Measurements from ENCODE around the gene STX8. TPM values are rescaled to one million over a fixed set of nuclear protein-coding genes. Genes with fewer than 3 reads are reported as not detected.
"Not testable (repeated sequence)": the region's sequence is repeated elsewhere in the genome, so short reads cannot be mapped to it uniquely, and the experiment has no call there.

Gene STX8
- total and polyA plus RNA-seq, 7 donors = 40.4 to 104 (median 72.6) TPM

DNA sequence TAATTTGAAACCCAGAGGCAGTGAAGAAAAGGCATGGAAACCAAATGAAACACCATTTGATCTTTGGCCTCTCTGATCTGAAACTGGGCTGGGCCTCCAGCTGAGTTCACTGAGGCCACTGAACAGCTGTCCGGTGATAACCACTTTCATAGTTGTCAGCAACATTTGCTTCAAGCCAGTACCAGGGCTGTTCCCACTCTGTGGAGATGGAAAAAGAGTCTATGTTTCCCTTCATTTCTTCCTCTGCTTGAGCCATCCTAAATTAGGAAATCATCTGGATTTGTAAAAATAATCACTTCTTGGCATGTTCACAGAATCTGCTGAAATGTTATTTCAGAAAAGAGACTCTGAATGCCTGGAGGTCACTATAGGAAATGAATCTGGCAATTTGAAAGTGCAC, 119.3 kb downstream of the STX8 start:
- H3K27ac ChIP-seq = peak overlapping the region in 1 of 4 donors; percentile 17
- no peaks in the 10 kb centered on the region for H3K36me3 ChIP-seq
- no peak overlapping the region for H3K4me3 ChIP-seq
- no peaks in the 10 kb centered on the region for H3K27me3 ChIP-seq
- TF ChIP-seq EP300 (IDR thresholded peaks at IDR 0.05) (no peak), POLR2A (IDR thresholded peaks at IDR 0.05) (no peak), POLR2AphosphoS5 (IDR thresholded peaks at IDR 0.05) (no peak)
- TF ChIP-seq, protein P1, sequence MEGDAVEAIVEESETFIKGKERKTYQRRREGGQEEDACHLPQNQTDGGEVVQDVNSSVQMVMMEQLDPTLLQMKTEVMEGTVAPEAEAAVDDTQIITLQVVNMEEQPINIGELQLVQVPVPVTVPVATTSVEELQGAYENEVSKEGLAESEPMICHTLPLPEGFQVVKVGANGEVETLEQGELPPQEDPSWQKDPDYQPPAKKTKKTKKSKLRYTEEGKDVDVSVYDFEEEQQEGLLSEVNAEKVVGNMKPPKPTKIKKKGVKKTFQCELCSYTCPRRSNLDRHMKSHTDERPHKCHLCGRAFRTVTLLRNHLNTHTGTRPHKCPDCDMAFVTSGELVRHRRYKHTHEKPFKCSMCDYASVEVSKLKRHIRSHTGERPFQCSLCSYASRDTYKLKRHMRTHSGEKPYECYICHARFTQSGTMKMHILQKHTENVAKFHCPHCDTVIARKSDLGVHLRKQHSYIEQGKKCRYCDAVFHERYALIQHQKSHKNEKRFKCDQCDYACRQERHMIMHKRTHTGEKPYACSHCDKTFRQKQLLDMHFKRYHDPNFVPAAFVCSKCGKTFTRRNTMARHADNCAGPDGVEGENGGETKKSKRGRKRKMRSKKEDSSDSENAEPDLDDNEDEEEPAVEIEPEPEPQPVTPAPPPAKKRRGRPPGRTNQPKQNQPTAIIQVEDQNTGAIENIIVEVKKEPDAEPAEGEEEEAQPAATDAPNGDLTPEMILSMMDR (IDR thresholded peaks at IDR 0.05) = no peak
- no peak for DNase-seq
- WGBS, 2 donors = 11 to 39% methylated on average over 1 of the region's 1 CpG
- intact Hi-C loops (cut with DNase I) = no loop called here
- no peaks in the 10 kb centered on the region for H3K9me3 ChIP-seq
- H3K4me1 ChIP-seq = no peaks in the 10 kb centered on the region

GRCh38 chr17:9451934-9452333, 123.7 kb downstream of the STX8 start:
- no peaks in the 10 kb centered on the region for H3K9me3 ChIP-seq
- H3K27me3 ChIP-seq = no peaks in the 10 kb centered on the region
- TF ChIP-seq EP300 (IDR thresholded peaks at IDR 0.05) (no peak), POLR2A (IDR thresholded peaks at IDR 0.05) (no peak), POLR2AphosphoS5 (IDR thresholded peaks at IDR 0.05) (no peak)
- TF ChIP-seq, protein P1 (IDR thresholded peaks at IDR 0.05) = no peak
- WGBS, 2 donors = 93 to 96% methylated on average over 1 of the region's 1 CpG
- no peaks in the 10 kb centered on the region for H3K4me1 ChIP-seq
- H3K4me3 ChIP-seq = no peak overlapping the region
- no peak for DNase-seq
- no peak overlapping the region for H3K27ac ChIP-seq
- H3K36me3 ChIP-seq = no peaks in the 10 kb centered on the region
- intact Hi-C loops (cut with DNase I) = no loop called here

DNA sequence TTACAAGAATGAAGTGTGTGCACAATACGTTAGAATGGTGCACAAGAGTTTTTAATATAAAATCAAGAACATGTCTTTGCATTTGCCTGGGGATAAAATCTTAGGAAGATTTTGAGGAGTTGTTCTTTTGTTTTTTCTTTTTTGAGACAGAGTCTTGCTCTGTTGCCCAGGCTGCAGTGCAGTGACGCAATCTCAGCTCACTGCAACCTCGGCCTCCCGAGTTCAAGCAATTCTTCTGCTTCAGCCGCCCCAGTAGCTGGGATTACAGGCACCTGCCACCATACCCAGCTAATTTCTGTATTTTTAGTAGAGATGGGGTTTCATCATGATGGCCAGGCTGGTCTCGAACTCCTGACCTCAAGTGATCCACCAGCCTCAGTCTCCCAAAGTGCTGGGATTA, 128.3 kb downstream of the STX8 start:
- H3K27me3 ChIP-seq; H3K4me1 ChIP-seq; H3K27ac ChIP-seq; intact Hi-C loops (cut with DNase I); H3K4me3 ChIP-seq; H3K9me3 ChIP-seq; H3K36me3 ChIP-seq; DNase-seq: not testable (repeated sequence)
- 95 to 98% methylated on average over 6 of the region's 6 CpGs for WGBS, 2 donors

GRCh38 chr17:9446528-9446927, 129.1 kb downstream of the STX8 start:
- no peak for DNase-seq
- H3K27ac ChIP-seq = no peak overlapping the region
- no peaks in the 10 kb centered on the region for H3K4me1 ChIP-seq
- 86 to 94% methylated on average over 4 of the region's 4 CpGs for WGBS, 2 donors
- H3K4me3 ChIP-seq = no peak overlapping the region
- H3K27me3 ChIP-seq = no peaks in the 10 kb centered on the region
- H3K9me3 ChIP-seq = no peaks in the 10 kb centered on the region
- H3K36me3 ChIP-seq = no peaks in the 10 kb centered on the region
- intact Hi-C loops (cut with DNase I) = no loop called here
- TF ChIP-seq POLR2AphosphoS5 (IDR thresholded peaks at IDR 0.05) = no peak
- no peak for TF ChIP-seq EP300 (IDR thresholded peaks at IDR 0.05)
- TF ChIP-seq, protein P1 (IDR thresholded peaks at IDR 0.05) = no peak
- no peak for TF ChIP-seq POLR2A (IDR thresholded peaks at IDR 0.05)

DNA sequence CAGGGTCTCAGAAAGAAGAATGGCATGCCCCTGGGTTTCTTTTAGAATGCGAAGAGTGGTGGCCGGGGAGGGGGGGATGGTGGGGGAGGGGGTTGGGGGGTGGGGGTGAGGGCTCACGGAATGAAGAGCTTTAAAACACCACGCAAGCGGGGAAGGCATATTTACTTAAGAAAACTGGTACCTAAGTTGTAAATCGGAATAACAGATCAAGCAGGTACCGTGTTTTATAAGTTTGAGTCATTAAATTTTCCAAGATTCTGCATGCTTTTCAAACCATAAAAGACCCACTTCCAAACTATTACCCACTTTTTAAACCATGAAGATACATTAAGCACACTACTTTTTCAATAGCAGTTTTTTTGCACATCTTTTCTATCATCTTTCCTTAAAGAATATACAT, 130.2 kb downstream of the STX8 start:
- intact Hi-C loops (cut with DNase I) = no loop called here
- 81 to 87% methylated on average over 7 of the region's 7 CpGs for WGBS, 2 donors
- no peak for TF ChIP-seq POLR2A (IDR thresholded peaks at IDR 0.05)
- TF ChIP-seq EP300 (IDR thresholded peaks at IDR 0.05) = no peak
- TF ChIP-seq POLR2AphosphoS5 (IDR thresholded peaks at IDR 0.05) = no peak
- TF ChIP-seq, protein P1 (IDR thresholded peaks at IDR 0.05) = no peak
- Histone ChIP-seq H3K27me3 (no peaks in the 10 kb centered on the region), H3K27ac (no peak overlapping the region), H3K9me3 (no peaks in the 10 kb centered on the region), H3K4me3 (no peak overlapping the region), H3K4me1 (no peaks in the 10 kb centered on the region), H3K36me3 (no peaks in the 10 kb centered on the region)
- no peak for DNase-seq
